ENCODE results near the gene TNIK.

DNA sequence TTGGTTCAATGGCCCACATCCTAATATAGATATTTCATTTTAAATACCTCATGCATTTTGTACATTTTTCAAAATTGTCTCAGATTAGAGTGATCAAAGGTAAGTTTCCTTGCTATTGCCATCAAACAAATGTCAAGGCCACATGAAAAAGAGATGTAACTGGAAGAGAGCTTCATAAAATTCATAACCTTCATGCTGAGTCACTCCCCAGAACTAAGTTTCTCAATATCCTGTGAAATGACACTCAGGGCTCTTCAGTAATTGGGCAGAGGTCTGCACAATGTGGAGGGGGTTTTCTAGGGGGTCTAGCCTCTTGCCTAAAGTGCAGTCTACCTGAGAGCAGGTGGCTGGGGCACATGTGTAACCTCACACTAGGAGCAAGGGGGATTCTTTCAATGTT, 281.5 kb downstream of the TNIK start:
- TF ChIP-seq, protein P1, sequence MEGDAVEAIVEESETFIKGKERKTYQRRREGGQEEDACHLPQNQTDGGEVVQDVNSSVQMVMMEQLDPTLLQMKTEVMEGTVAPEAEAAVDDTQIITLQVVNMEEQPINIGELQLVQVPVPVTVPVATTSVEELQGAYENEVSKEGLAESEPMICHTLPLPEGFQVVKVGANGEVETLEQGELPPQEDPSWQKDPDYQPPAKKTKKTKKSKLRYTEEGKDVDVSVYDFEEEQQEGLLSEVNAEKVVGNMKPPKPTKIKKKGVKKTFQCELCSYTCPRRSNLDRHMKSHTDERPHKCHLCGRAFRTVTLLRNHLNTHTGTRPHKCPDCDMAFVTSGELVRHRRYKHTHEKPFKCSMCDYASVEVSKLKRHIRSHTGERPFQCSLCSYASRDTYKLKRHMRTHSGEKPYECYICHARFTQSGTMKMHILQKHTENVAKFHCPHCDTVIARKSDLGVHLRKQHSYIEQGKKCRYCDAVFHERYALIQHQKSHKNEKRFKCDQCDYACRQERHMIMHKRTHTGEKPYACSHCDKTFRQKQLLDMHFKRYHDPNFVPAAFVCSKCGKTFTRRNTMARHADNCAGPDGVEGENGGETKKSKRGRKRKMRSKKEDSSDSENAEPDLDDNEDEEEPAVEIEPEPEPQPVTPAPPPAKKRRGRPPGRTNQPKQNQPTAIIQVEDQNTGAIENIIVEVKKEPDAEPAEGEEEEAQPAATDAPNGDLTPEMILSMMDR (conservative IDR thresholded peaks at IDR 0.05; ENCODE audit: low read depth, low read length), result no peak
- no peak for TF ChIP-seq POLR2A (IDR thresholded peaks at IDR 0.05; ENCODE audit: low read depth, low read length)

All from IMR-90 (cell line).